ENCODE data around the gene CLRN3.

DNA sequence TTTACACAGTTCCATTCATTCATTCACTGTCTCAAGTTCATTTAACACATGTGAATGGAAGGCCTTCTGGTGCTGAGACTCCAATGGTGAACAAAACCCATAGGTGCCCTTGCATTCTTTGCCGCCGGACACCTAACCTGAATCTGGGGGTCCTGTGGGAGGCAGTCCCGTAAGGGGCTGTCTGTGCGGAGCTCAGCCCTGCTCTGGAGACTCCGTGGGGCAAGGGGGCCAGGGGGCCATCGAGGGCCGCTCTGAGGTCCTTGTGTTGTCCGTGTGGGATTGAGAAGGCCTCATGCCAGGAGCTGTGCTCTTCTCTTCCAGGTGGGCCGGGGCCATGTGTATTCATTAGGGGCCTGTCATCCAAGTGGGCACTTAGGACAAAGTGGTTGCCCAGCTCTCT lies 29.5 kb upstream of the CLRN3 start:
- TF ChIP-seq CEBPB (IDR thresholded peaks at IDR 0.05) = no peak
- TF ChIP-seq, protein P1, sequence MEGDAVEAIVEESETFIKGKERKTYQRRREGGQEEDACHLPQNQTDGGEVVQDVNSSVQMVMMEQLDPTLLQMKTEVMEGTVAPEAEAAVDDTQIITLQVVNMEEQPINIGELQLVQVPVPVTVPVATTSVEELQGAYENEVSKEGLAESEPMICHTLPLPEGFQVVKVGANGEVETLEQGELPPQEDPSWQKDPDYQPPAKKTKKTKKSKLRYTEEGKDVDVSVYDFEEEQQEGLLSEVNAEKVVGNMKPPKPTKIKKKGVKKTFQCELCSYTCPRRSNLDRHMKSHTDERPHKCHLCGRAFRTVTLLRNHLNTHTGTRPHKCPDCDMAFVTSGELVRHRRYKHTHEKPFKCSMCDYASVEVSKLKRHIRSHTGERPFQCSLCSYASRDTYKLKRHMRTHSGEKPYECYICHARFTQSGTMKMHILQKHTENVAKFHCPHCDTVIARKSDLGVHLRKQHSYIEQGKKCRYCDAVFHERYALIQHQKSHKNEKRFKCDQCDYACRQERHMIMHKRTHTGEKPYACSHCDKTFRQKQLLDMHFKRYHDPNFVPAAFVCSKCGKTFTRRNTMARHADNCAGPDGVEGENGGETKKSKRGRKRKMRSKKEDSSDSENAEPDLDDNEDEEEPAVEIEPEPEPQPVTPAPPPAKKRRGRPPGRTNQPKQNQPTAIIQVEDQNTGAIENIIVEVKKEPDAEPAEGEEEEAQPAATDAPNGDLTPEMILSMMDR (IDR thresholded peaks at IDR 0.05) = no peak
- no peak for TF ChIP-seq HDAC2 (IDR thresholded peaks at IDR 0.05)
- no peak for TF ChIP-seq MYC (IDR thresholded peaks at IDR 0.05; ENCODE audit: borderline replicate concordance, low read length)
- no peak for TF ChIP-seq BHLHE40 (IDR thresholded peaks at IDR 0.05; ENCODE audit: low read depth, low read length)
- TF ChIP-seq ESRRA (IDR thresholded peaks at IDR 0.05; ENCODE audit: borderline replicate concordance, low read length) = no peak
- no peak for TF ChIP-seq TP53 (CRISPR knock-in tag; IDR thresholded peaks at IDR 0.05)
- TF ChIP-seq, protein P2, sequence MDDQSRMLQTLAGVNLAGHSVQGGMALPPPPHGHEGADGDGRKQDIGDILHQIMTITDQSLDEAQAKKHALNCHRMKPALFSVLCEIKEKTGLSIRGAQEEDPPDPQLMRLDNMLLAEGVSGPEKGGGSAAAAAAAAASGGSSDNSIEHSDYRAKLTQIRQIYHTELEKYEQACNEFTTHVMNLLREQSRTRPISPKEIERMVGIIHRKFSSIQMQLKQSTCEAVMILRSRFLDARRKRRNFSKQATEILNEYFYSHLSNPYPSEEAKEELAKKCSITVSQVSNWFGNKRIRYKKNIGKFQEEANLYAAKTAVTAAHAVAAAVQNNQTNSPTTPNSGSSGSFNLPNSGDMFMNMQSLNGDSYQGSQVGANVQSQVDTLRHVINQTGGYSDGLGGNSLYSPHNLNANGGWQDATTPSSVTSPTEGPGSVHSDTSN (IDR thresholded peaks at IDR 0.05) = no peak
- no peak for TF ChIP-seq JUNB (IDR thresholded peaks at IDR 0.05)
- no peak for TF ChIP-seq RCOR1 (IDR thresholded peaks at IDR 0.05; ENCODE audit: low read depth, low read length)
- TF ChIP-seq, protein P3, sequence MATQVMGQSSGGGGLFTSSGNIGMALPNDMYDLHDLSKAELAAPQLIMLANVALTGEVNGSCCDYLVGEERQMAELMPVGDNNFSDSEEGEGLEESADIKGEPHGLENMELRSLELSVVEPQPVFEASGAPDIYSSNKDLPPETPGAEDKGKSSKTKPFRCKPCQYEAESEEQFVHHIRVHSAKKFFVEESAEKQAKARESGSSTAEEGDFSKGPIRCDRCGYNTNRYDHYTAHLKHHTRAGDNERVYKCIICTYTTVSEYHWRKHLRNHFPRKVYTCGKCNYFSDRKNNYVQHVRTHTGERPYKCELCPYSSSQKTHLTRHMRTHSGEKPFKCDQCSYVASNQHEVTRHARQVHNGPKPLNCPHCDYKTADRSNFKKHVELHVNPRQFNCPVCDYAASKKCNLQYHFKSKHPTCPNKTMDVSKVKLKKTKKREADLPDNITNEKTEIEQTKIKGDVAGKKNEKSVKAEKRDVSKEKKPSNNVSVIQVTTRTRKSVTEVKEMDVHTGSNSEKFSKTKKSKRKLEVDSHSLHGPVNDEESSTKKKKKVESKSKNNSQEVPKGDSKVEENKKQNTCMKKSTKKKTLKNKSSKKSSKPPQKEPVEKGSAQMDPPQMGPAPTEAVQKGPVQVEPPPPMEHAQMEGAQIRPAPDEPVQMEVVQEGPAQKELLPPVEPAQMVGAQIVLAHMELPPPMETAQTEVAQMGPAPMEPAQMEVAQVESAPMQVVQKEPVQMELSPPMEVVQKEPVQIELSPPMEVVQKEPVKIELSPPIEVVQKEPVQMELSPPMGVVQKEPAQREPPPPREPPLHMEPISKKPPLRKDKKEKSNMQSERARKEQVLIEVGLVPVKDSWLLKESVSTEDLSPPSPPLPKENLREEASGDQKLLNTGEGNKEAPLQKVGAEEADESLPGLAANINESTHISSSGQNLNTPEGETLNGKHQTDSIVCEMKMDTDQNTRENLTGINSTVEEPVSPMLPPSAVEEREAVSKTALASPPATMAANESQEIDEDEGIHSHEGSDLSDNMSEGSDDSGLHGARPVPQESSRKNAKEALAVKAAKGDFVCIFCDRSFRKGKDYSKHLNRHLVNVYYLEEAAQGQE (IDR thresholded peaks at IDR 0.05) = no peak
- no peak for TF ChIP-seq HOXA7 (CRISPR knock-in tag; IDR thresholded peaks at IDR 0.05)
- no peak for TF ChIP-seq MAZ (IDR thresholded peaks at IDR 0.05; ENCODE audit: borderline replicate concordance, low read depth, low read length)

All from A549 (cell line).